Body of pancreas (tissue), 4 donors: ENCODE measurements around the gene DCDC2C.

ENCODE experiments used
- CTCF ChIP-seq, 7 experiments: fragments of 450-650 bp in 4 of 7; fragments of 200-600 bp in 3 of 7; sonication (generic) in 3 of 7; IDR thresholded peaks; one replicate each; pipeline ENCODE4 v1.5.1; 2016 to 2019; ENCODE audit warnings: antibody characterized with exemption in 7 of 7
- POLR2A ChIP-seq, 3 donors: fragments of 450-650 bp; IDR thresholded peaks; one replicate each; pipeline ENCODE4 v1.6.1; 2016; ENCODE audit warnings: antibody characterized with exemption in 3 of 3, mild to moderate bottlenecking in 2 of 3

- TF ChIP-seq POLR2A (IDR thresholded peaks at IDR 0.05), result no peak
- TF ChIP-seq CTCF (IDR thresholded peaks at IDR 0.05), result no peak
Observed at GRCh38 chr2:3655871-3656761, 47.3 kb upstream of the DCDC2C start.
